HEK293 (cell line): Measurements from ENCODE around the gene POLR3C.

Experiments used
- CTCF ChIA-PET: fragments of 350-600 bp; formaldehyde crosslinking; extraction: SDS; loops from one replicate; lab custom pipeline; 2021; ENCODE audit warnings: antibody characterized with exemption; lab: Yijun Ruan, JAX
- POLR2A ChIA-PET: fragments of 300-600 bp; formaldehyde crosslinking; extraction: SDS; loops from one replicate; lab custom pipeline; 2020; ENCODE audit warnings: antibody characterized with exemption, inconsistent platforms; lab: Yijun Ruan, JAX
- H3K27ac ChIP-seq: fragments of 200-500 bp; sonication (Bioruptor generic); 2 replicates; pipeline ENCODE4 v1.5.1; 2014; ENCODE audit warnings: low read depth, low read length, control low read depth, inconsistent platforms; ENCODE audit errors: extremely low read depth
- H3K36me3 ChIP-seq, 2 experiments: fragments of 200-500 bp in 1 of 2; sonication (Bioruptor generic) in 1 of 2; 1 replicate in 1 of 2; 2 replicates in 1 of 2; pipeline ENCODE4 v1.5.1; 2014 to 2017; ENCODE audit warnings: inconsistent platforms in 2 of 2, low read length in 2 of 2; ENCODE audit not compliant: control insufficient read depth in 2 of 2, insufficient read depth in 1 of 2
- H3K4me1 ChIP-seq: fragments of 200-500 bp; sonication (Bioruptor generic); 2 replicates; pipeline ENCODE4 v1.5.1; 2014; ENCODE audit warnings: mild to moderate bottlenecking, low read length, inconsistent platforms; ENCODE audit not compliant: control insufficient read depth, insufficient read depth
- H3K4me3 ChIP-seq: 2 replicates; pipeline ENCODE4 v1.5.1; 2011; ENCODE audit warnings: low read depth, mild to moderate bottlenecking, control low read depth, low read length, moderate library complexity
- H3K9me3 ChIP-seq: fragments of 200-500 bp; sonication (Bioruptor generic); 2 replicates; pipeline ENCODE4 v1.5.1; 2014; ENCODE audit warnings: low read depth, low read length, inconsistent platforms; ENCODE audit not compliant: control insufficient read depth, insufficient read depth
- AEBP2 ChIP-seq: fragments of 450-650 bp; formaldehyde crosslinking; IDR thresholded peaks from 2 replicates; pipeline ENCODE4 v1.5.1; 2016; ENCODE audit warnings: missing biosample characterization, missing genetic modification characterization, borderline replicate concordance
- KLF7 ChIP-seq: fragments of 450-650 bp; formaldehyde crosslinking; IDR thresholded peaks from 2 replicates; pipeline ENCODE4 v1.5.1; 2016; ENCODE audit warnings: missing biosample characterization, missing genetic modification characterization, borderline replicate concordance
- KLF8 ChIP-seq: fragments of 450-650 bp; formaldehyde crosslinking; IDR thresholded peaks from 2 replicates; pipeline ENCODE4 v1.5.1; 2016; ENCODE audit warnings: missing biosample characterization, missing genetic modification characterization
- MZF1 ChIP-seq: fragments of 450-650 bp; formaldehyde crosslinking; IDR thresholded peaks from 2 replicates; pipeline ENCODE4 v1.5.1; 2017; ENCODE audit warnings: missing biosample characterization, missing genetic modification characterization, borderline replicate concordance
- SALL2 ChIP-seq: fragments of 450-650 bp; formaldehyde crosslinking; IDR thresholded peaks from 2 replicates; pipeline ENCODE4 v1.5.0; 2017; ENCODE audit warnings: missing biosample characterization, mild to moderate bottlenecking, missing genetic modification characterization, borderline replicate concordance
- TRIM28 ChIP-seq: IDR thresholded peaks from 2 replicates; pipeline ENCODE4 v1.6.1; 2011; ENCODE audit warnings: low read length, control low read depth, borderline replicate concordance
- ZBTB21 ChIP-seq: fragments of 450-650 bp; formaldehyde crosslinking; IDR thresholded peaks from 2 replicates; pipeline ENCODE4 v1.5.1; 2017; ENCODE audit warnings: missing biosample characterization, missing genetic modification characterization
- ZBTB7A ChIP-seq: fragments of 450-650 bp; formaldehyde crosslinking; IDR thresholded peaks from 2 replicates; pipeline ENCODE4 v1.5.1; 2016; ENCODE audit warnings: low read depth, missing biosample characterization, missing genetic modification characterization
- ZNF19 ChIP-seq: fragments of 450-650 bp; formaldehyde crosslinking; IDR thresholded peaks from 2 replicates; pipeline ENCODE4; 2016; ENCODE audit warnings: missing biosample characterization, missing genetic modification characterization, low read depth
- ZNF221 ChIP-seq: fragments of 450-650 bp; formaldehyde crosslinking; IDR thresholded peaks from 2 replicates; pipeline ENCODE4 v1.5.1; 2017; ENCODE audit warnings: missing biosample characterization, missing genetic modification characterization, borderline replicate concordance
- ZNF23 ChIP-seq: fragments of 450-650 bp; formaldehyde crosslinking; IDR thresholded peaks from 2 replicates; pipeline ENCODE4 v1.5.1; 2016; ENCODE audit warnings: missing biosample characterization, missing genetic modification characterization, borderline replicate concordance
- ZNF341 ChIP-seq: fragments of 450-650 bp; formaldehyde crosslinking; IDR thresholded peaks from 2 replicates; pipeline ENCODE4; 2016; ENCODE audit warnings: low read depth, missing biosample characterization, missing genetic modification characterization
- ZNF398 ChIP-seq: fragments of 450-650 bp; formaldehyde crosslinking; IDR thresholded peaks from 2 replicates; pipeline ENCODE4 v1.5.1; 2017; ENCODE audit warnings: missing biosample characterization, missing genetic modification characterization
- ZNF426 ChIP-seq: fragments of 450-650 bp; formaldehyde crosslinking; IDR thresholded peaks from 2 replicates; pipeline ENCODE4 v1.5.1; 2017; ENCODE audit warnings: missing biosample characterization, missing genetic modification characterization, mild to moderate bottlenecking, inconsistent platforms, moderate library complexity
- ZNF501 ChIP-seq: fragments of 450-650 bp; formaldehyde crosslinking; IDR thresholded peaks from 2 replicates; pipeline ENCODE4 v1.5.1; 2016; ENCODE audit warnings: missing biosample characterization, missing genetic modification characterization
- ZNF658 ChIP-seq: fragments of 450-650 bp; formaldehyde crosslinking; IDR thresholded peaks from 2 replicates; pipeline ENCODE4; 2016; ENCODE audit warnings: missing biosample characterization, missing genetic modification characterization
- ZNF707 ChIP-seq: fragments of 450-650 bp; formaldehyde crosslinking; IDR thresholded peaks from 2 replicates; pipeline ENCODE4 v1.5.1; 2016; ENCODE audit warnings: missing biosample characterization, missing genetic modification characterization
- ZNF777 ChIP-seq: fragments of 450-650 bp; formaldehyde crosslinking; IDR thresholded peaks from 2 replicates; pipeline ENCODE4 v1.5.1; 2017; ENCODE audit warnings: missing biosample characterization, missing genetic modification characterization, borderline replicate concordance
- ZSCAN16 ChIP-seq: fragments of 450-650 bp; formaldehyde crosslinking; IDR thresholded peaks from 2 replicates; pipeline ENCODE4 v1.5.1; 2016; ENCODE audit warnings: missing biosample characterization, missing genetic modification characterization
- ZSCAN5A ChIP-seq: fragments of 450-650 bp; formaldehyde crosslinking; IDR thresholded peaks from 2 replicates; pipeline ENCODE4 v1.5.1; 2016; ENCODE audit warnings: missing biosample characterization, missing genetic modification characterization
- TF ChIP-seq, protein P1 (sequence below): fragments of 450-650 bp; formaldehyde crosslinking; IDR thresholded peaks from 2 replicates; pipeline ENCODE4; 2016; ENCODE audit warnings: missing biosample characterization, missing genetic modification characterization
- TF ChIP-seq, protein P2 (sequence below): fragments of 450-650 bp; formaldehyde crosslinking; conservative IDR thresholded peaks from 2 replicates; pipeline ENCODE4 v1.5.1; 2016; ENCODE audit warnings: low read depth, missing biosample characterization, missing genetic modification characterization
- TF ChIP-seq, protein P3 (sequence below): fragments of 450-650 bp; formaldehyde crosslinking; IDR thresholded peaks from 2 replicates; pipeline ENCODE4 v1.5.1; 2016; ENCODE audit warnings: missing biosample characterization, missing genetic modification characterization

The POLR3C gene

DNA sequence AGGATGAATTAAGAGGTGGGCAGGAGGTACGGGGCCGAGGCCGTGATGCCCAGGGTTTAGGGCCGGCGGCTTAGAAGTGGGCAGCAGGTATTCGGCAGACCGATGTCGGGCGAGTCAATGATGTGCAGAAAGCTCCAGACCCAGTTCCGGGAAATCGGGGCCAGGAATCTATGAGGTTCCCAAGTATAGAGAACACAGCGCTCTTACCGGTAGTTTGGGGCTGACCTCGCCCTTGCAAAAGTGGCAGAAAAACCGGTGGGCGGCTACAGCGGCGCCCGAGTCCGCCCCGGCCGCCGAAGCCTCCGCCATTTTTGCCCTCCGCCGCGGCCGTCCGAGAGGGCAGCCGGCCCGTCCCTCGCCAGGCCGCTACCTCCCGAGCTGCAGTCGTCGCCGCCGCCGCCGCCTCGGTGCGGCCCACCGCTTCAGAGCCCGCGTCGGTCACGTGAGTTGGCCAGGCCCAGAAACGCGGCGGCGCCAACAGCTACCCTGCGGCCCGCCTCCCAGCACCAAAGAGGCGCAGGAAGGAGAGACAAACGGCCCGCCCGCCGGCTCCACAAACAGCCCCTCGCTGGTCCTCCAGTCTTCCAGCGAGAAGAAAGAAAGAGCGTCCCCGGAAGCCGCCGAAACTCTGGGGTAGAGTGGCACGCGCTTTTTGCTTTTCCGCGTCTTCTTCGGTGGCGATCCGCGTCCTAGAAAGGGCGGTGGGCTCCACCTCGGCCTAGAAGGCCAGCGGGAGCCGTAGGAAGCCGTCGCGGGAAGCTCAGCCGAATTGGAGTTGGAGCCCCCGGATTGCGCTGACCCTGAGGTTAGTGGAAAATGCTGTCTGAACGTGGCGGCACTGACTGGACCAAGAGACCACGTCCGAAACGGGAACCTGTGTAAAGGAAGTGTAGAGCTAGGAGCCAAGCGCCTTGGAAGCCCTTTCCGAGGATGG, at the start of gene POLR3C, which contains the start of gene RNF115:
Gene POLR3C, plus strand, starts transcription at position 636 of the 934 bp plus-strand sequence. CDS start 1,577 bp downstream, outside the sequence.
Gene RNF115, minus strand, starts transcription at position 531 of the 934 bp plus-strand sequence. Its CDS starts 222 bp downstream, at position 309.
- CTCF ChIA-PET = interaction anchor here (0.8 to 2.4 kb wide), 6 partner anchors 9 to 183 kb away, joined by 3 to 7 read pairs (median 4); partner anchors contain the start of gene NUDT17
- Histone ChIP-seq H3K36me3 (peaks cover 27 to 31% of the 10 kb centered on the region in 2 experiments), H3K9me3 (no peaks in the 10 kb centered on the region), H3K4me1 (no peaks in the 10 kb centered on the region), H3K4me3 (peak within 1 kb of the TSS; percentile 92), H3K27ac (peak within 1 kb of the TSS; percentile 81)
- POLR2A ChIA-PET = interaction anchor here (0.8 to 2.1 kb wide), 17 partner anchors 9 to 141 kb away, joined by 3 to 23 read pairs (median 4); partner anchors contain the start of genes ANKRD34A, NUDT17, PIAS3 and POLR3GL
- TF ChIP-seq ZNF23 (tag by site-specific recombination) (no peak), ZSCAN16 (tag by site-specific recombination) (no peak), ZNF398 (tag by site-specific recombination) (0 out of 2 replicates have a peak, but pooled peaks have one; percentile 25), ZNF707 (tag by site-specific recombination) (no peak), ZNF658 (no peak), KLF8 (tag by site-specific recombination) (peak; percentile 69), ZNF777 (peak; percentile 65; the same call in 1 of the 2 replicates), KLF7 (no peak), MZF1 (tag by site-specific recombination) (no peak), ZBTB21 (tag by site-specific recombination) (no peak), ZNF221 (tag by site-specific recombination) (no peak), TRIM28 (peak; percentile 67; the same call in 1 of the 2 replicates), SALL2 (no peak), AEBP2 (tag by site-specific recombination) (no peak), ZNF426 (tag by site-specific recombination) (no peak), ZSCAN5A (tag by site-specific recombination) (peak; percentile 10; the same call in 1 of the 2 replicates), ZNF341 (tag by site-specific recombination) (peak; percentile 60; the same call in 1 of the 2 replicates), ZNF501 (tag by site-specific recombination) (peak; percentile 95), ZBTB7A (tag by site-specific recombination) (peak; percentile 58; the same call in 1 of the 2 replicates), ZNF19 (tag by site-specific recombination) (no peak)
- TF ChIP-seq, protein P1, sequence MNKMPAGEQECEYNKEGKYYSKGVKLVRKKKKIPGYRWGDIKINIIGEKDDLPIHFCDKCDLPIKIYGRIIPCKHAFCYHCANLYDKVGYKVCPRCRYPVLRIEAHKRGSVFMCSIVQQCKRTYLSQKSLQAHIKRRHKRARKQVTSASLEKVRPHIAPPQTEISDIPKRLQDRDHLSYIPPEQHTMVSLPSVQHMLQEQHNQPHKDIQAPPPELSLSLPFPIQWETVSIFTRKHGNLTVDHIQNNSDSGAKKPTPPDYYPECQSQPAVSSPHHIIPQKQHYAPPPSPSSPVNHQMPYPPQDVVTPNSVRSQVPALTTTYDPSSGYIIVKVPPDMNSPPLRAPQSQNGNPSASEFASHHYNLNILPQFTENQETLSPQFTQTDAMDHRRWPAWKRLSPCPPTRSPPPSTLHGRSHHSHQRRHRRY (tag by site-specific recombination) = no peak
- TF ChIP-seq, protein P2, sequence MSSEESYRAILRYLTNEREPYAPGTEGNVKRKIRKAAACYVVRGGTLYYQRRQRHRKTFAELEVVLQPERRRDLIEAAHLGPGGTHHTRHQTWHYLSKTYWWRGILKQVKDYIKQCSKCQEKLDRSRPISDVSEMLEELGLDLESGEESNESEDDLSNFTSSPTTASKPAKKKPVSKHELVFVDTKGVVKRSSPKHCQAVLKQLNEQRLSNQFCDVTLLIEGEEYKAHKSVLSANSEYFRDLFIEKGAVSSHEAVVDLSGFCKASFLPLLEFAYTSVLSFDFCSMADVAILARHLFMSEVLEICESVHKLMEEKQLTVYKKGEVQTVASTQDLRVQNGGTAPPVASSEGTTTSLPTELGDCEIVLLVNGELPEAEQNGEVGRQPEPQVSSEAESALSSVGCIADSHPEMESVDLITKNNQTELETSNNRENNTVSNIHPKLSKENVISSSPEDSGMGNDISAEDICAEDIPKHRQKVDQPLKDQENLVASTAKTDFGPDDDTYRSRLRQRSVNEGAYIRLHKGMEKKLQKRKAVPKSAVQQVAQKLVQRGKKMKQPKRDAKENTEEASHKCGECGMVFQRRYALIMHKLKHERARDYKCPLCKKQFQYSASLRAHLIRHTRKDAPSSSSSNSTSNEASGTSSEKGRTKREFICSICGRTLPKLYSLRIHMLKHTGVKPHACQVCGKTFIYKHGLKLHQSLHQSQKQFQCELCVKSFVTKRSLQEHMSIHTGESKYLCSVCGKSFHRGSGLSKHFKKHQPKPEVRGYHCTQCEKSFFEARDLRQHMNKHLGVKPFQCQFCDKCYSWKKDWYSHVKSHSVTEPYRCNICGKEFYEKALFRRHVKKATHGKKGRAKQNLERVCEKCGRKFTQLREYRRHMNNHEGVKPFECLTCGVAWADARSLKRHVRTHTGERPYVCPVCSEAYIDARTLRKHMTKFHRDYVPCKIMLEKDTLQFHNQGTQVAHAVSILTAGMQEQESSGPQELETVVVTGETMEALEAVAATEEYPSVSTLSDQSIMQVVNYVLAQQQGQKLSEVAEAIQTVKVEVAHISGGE (tag by site-specific recombination) = peak; percentile 94
- TF ChIP-seq, protein P3, sequence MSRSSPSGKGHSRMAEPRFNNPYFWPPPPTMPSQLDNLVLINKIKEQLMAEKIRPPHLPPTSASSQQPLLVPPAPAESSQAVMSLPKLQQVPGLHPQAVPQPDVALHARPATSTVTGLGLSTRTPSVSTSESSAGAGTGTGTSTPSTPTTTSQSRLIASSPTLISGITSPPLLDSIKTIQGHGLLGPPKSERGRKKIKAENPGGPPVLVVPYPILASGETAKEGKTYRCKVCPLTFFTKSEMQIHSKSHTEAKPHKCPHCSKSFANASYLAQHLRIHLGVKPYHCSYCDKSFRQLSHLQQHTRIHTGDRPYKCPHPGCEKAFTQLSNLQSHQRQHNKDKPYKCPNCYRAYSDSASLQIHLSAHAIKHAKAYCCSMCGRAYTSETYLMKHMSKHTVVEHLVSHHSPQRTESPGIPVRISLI = 0 out of 2 replicates have a peak, but pooled peaks have one; percentile 36
